ENCODE results near the gene FOXG1.

The FOXG1 gene

DNA sequence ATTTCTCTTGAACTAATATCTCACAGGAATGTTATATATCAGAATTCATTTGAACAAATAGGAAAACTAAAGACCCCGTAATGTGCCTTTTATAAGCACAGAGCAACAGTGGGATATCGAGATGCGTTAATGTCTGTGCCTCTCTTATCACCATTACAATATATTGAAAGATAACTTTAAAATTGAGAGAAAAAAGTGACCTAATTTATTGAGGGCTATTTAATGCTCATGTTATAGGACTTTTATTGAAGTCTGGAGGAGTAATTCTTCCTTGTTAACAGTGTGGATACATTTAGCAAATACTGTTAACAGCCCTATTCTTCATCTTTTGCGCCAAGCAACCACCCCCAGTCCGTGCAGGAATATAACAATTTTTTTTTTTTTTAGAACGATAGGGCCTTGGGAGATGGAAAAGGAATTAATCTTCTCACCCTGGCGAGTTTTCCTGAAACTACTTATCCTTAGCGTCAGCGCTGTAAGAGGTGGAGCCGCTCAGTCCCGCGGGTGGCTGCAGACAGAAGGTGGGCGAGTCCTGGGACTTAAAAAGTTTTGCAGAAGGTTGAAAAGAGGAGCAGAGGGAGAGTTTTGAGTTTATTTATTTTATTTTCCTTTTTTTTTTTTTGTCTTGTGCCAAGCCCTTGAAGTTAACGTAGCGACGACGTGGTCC is 11.0 kb downstream of the FOXG1 start:
- no peak for DNase-seq

DNA sequence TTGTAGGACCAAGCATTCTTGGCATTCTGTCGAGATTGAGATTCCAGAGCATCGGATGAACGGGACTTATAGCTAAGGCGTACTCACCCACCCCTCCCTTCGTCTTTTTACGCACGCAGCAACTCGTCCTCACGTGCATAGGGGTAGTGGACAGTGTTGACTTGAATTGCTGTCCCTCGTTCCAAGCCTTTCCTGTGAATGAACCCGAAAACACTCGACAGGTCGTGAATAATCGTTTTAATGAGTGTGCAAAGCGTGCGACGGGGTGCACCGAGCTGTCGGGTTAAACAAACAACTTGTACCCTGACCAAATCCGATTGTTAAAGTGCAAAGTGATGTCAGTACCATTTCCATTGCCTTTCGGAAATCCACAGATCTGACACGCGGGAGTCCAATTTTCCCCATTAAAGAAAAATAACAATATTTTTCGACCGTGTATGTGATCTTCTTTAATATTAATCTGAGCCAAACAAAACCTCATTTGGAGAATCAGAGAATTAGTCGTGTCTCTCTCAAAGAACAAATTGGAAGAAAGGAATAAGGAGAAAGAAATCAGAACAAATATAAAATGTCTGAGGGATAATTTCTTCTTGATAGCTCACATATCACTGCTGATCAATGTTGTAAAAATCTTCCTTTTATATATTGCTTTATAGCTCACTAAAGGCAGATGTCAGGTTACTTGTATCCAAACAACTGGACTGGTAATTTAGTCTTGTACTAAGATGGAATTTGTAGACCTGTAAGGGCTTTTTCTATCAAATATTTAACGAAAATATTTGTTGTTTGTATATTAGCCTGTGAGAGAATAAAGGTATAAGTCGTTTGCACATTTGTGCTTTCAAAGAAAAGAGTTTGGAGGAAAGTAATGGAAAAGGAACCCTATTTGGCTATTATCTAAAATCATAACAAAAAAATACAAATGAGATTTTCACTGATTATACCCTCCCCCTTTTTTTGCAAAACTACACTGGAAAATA is 11.8 kb downstream of the FOXG1 start:
- DNase-seq: no peak

DNA sequence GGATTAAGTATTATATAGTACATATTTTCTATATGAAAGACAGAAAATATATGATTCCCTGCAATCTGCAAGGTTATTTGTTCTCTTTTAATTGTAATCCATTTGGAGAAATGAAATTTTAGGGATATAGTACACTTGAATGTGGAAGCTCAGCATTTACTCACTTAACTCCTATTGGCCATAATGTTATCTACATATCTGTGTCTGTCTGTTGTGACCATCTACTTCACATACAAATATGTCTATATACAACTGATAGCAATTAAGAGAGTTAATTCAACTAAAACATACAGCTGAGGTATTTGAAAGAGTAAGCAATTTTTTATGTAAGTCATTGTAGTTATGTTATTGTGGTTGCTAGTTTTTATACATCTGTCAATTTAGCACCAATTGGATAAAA is 12.9 kb downstream of the FOXG1 start:
- no peak for DNase-seq

DNA sequence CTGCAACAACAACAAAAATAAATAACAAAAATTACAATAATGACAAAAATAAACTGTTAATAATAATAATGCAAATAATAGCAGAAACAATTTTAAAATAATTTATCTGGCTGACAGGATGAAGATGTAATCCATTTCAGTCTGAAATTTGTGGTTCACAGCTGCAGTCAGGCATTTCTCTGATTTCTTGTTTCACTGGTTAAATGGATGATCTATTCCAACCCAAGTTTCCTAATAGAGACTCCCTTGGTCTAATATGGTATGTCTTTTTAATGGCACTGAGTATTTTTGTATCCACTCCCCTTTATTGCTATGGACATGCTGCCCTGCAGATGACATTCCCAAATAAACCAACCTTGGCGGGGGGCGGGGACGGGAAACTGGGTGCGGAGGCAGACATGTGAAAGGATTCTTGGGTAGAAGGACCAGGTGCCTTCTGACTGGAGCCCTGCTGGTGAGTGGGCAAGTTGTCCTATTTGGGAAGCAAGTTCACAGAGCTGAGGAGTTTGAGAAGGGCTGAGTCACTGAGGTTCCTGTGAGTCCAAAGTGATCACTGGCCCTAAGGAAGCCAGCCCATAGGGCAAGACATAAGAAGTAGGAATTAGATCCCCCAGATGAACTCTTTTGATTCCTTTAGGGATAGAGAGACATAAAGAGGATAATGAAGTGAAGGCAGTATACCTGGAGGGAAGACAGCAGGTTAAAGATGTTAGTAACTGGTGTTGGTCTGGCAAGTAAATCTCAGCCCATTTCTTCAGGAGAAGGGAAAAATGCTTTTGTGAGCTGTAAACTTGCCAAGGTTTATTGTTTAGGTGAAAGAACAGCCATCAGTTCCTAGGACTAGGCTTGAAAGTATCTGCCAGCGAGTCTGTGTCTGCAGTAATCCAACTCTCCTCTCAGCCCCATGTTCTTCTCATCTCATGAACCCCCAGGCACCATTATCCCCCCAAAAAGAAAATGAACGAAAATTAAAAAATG is 14.5 kb downstream of the FOXG1 start:
- DNase-seq: no peak

DNA sequence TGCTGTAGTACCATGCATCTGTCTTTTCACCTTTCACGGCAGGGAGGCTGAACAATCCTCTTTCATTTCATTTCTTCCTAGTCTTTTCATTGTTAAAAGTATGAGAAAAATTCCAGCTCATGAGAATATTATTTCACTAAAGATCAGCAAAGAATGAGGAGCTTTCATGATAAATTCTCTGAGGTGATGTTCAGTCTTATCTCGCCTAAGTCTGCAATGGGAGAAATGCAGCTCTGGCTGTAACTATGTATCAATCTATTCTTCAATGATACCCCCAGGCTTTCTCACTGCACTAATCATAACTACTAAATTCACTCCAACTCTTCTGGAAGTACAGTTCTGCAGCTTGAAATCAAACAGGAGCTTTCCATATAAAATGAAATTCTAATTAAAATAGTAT is 15.7 kb downstream of the FOXG1 start:
- no peak for DNase-seq

DNA sequence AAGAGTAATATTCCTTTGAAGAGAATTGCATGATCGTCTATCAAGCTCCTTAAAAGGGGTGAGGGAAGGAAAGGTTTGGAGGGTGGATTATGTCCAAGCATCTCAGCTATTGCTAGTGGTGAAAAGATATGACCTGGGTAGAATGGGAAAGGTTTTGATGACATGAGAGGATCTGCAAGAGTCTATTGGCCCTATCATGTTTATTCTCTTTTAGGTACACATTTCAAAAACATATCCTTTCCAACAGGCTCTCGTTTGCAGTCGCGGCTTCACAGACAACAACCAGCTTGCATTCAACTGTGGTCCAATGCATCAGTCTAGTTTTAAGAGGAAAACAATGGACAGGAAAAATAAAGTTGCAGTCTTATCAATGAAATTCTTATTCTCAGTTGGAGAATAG is 17.1 kb downstream of the FOXG1 start:
- no peak for DNase-seq

DNA sequence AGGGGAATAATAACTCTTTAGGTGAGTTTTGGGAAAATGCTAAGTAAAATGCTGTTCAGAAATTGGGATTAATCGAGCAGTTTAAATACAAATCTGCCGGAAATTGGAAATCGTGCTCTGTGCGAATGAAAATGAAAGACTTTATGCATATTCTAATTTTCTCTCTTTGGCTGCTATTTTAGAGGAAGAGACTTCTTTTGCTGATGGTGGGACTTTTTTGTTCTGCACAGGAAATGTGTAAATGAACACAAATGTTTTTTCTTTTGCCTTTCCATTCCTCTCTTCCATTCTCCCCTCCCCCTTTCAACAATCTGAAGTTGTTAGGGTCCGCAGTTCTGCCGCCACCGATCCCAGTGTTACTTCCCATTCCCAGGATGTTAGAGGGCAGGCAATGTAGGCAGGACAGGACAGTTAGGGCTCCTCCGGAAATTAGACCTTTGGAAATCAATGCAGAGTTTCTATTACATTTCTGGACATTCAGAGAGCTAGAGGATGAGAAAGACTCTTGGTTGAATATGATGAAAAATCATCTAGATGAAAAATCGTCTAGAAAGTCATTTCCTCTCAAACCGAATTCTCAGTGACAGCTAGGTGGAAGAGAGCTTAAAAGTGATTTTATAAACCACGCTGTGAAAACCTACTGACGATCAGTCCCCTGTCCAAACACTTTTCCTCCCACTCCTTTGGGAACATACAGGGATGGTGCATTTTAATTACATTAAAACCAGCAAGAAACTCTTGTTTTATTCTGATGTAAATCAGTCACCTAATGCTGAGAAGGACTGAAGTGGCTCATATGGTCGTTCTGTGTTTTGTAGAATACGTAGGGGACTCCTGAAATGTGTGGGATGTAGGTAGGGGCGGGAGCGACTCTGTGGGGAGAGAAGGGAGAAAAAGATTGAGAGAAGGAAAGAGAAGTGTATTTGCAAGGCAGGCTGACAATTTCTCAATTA is 17.8 kb downstream of the FOXG1 start:
- no peak for DNase-seq

DNA sequence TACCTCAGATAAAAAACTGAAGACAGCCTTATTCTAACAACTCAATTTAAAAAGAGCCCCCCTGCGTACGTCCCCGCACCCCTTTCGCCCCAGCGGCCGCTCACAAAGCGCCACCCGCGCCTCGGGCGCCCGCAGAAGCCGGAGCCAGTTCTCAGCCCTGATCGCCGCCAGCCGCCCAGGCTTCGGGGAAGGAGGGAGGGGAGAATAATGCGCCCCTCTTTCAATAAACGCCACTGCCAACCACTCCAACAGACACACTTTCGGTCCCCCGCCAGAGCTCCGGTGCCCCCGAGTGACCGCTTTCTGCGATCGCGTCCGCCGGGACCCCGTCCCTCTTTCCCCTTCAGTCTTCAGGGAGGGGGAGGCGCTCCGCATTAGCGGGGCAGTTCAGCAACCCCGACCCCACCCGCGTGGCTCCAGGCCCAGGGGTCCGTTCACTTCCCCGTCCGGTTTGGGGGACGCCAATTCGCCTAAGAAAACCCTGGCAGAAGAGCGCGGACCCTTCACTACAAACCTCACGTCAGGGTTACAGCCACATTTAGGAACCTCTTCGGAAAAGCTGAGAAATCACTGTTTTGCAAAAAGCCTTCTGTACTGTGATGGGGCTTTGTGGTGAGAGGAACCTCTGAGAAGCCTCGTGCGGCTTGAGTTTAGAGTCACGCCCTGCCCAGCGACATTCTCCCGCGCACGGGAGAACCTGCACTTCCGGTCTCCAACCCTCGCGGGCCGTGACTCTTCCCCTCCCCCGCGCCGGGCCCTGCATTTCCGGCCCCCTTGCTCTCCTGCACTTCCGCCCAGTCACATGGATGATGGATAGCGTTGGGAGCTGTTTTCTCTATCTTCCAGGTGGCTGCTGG is 18.7 kb downstream of the FOXG1 start:
- DNase-seq: no peak

DNA sequence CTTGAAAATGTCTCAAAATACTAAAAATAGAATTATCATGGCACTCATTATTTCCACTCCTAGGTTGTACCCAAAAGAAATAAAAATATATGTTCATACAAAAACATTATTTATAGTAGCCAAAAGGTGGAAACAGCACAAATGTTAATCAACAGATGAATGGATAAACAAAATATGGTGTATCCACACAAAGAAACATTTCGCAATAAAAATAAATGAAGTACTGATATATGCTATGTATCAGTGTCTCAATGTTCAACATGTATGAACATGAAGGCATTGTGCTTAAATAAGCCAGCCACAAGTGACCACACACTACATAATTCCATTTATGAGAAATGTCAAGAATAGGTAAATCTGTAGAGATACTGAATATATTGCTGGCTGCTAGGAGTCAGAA is 40.9 kb downstream of the FOXG1 start:
- DNase-seq: no peak

DNA sequence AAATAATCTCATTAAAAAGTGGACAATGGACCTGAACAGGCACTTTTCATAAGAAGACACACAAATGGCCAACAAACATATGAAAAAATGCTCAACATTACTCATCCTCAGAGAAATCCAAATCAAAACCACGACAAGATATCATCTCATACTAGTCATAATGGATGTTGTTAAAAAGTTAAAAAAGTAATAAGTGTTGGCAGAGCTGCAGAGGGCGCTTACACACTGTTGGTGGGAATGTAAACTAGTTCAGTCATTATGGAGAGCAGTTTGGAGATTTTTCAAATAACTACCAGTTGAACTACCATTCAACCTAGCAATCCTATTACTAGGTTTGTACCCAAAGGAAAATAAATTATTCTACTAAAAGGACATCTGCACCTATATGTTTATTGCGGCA is 47.2 kb downstream of the FOXG1 start:
- DNase-seq: no peak
